ENCODE measurements around the gene C1QTNF1.
A peak's percentile ranks its signal among the peaks of the same experiment; 100 is the strongest.
"Not testable (repeated sequence)": the region's sequence is repeated elsewhere in the genome, so short reads cannot be mapped to it uniquely, and the experiment has no call there.

C1QTNF1 gene

GRCh38 chr17:79054200-79054960, 30.4 kb downstream of the C1QTNF1 start:
- no peak for DNase-seq (ENCODE audit: low spot score)

GRCh38 chr17:79055197-79055596, 31.2 kb downstream of the C1QTNF1 start:
- DNase-seq (ENCODE audit: low spot score) = no peak

DNA sequence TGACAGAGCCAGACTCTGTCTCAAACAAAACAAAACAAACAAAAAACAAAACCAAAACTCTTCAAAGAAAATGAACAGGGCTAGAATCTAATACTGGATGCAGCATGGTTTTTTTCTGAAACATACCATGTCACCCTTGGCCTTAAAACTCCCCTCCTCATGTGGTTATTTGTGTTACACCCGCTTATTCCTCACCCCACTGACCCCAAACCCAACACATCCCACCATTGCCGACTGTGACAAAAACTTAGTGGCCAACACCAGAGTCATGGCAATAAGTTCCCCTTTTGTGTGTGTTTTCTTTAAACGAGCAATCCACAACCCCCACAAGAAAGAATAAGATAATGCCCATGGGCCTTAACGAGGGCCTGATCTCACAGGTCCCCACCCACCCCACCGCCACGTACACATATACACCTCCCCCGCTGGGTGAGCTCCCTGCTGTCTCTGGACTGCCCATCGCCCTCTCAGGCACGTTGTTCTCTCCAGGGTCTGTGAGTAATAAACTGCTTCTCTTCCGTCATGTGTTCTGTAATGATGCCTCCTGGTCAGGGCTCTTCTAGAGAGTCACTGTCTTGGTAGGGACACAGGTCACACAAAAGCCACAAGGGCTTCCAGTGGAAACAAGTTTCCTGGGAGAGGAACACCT, 33.9 kb downstream of the C1QTNF1 start:
- DNase-seq (ENCODE audit: low spot score) = no peak

DNA sequence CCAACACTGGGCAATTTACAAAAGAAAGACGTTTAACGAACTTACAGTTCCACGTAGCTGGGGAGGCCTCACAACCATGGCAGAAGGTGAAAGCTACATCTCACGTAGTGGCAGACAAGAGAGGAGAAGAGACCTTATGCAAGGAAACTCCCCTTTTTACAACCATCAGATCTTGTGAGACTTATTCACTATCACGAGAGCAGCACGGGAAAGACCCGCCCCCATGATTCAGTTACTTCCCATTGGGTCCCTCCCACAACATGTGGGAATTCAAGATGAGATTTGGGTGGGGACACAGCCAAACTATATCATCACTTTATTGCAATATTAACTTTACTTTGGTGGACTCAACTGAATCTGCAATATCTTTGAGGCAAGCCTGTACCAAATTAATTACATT, 38.7 kb downstream of the C1QTNF1 start:
- DNase-seq (ENCODE audit: low spot score) = no peak

GRCh38 chr17:79064026-79064425, 40.1 kb downstream of the C1QTNF1 start:
- no peak for DNase-seq (ENCODE audit: low spot score)

DNA sequence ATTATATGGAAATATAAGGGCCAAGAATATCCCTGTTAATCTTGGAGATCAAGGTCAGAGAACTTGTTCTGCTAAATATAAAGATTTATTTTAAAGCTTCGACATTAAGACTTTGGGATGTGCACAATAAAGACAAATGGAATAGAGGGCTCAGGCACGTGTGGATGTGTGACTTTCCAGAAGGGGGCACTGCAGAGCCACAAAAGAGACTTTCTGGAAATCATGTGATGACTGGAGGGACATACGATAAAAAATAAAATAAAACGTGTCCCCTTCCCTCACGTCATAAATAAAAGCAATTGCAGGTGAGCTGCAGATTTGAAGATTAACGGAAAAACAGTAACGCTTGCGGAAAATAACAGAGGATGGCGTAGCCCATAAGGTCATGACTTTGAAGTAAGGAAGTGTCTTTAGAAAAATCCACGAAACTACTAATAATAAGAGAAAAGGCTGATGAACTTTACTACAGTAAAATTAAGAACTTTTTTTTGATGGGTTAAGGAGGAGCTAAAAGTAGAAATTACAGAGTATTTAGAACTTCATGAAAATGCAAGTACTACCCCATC, 41.2 kb downstream of the C1QTNF1 start:
- DNase-seq (ENCODE audit: low spot score) = peak; percentile 63

DNA sequence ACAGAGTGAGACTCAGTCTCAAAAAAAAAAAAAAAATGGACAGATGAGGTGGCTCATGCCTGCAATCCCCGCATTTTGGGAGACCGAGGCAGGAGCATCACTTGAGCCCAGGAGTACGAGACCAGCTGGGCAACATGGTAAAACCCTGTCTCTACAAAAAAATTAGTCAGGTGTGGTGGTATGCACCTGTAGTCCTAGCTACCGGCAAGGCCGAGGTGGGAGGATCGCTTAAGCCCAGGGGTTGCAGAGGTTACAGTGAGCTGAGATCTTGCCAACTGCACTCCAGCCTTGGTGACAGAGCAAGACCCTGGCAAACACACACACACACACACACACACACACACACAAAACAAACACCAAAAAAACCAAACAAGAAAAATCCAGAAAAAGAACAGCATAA, 43.0 kb downstream of the C1QTNF1 start:
- DNase-seq (ENCODE audit: low spot score) = no peak

DNA sequence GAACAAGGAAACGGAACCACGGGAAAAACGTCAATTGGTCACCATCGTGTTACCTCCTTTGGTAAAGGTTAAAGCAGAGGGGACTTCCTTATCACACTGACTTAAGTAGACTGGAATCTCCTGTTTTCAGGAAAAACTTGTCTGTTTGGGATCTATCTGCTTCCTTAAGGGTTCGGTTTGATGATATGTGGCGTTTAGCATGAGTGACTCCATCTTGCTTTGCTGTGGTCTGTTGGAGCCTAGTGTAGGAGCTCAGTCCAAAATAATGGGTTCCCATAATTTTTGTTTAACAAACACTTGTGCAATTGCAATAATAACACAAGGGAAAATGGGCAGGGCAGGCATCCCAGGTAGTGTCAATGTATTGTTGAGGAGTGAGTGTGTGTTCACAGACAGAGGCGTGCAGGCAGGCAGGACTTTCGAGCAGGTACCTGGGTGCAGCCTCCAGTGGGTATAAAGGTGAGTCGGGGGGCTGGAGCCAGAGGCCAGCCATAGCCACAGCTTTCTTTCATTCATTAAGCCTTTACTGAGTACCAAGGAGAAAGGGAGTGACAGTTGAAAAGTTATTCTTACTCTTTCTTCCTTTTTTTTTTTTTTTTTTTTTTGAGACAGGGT, 46.4 kb downstream of the C1QTNF1 start:
- DNase-seq (ENCODE audit: low spot score) = no peak

DNA sequence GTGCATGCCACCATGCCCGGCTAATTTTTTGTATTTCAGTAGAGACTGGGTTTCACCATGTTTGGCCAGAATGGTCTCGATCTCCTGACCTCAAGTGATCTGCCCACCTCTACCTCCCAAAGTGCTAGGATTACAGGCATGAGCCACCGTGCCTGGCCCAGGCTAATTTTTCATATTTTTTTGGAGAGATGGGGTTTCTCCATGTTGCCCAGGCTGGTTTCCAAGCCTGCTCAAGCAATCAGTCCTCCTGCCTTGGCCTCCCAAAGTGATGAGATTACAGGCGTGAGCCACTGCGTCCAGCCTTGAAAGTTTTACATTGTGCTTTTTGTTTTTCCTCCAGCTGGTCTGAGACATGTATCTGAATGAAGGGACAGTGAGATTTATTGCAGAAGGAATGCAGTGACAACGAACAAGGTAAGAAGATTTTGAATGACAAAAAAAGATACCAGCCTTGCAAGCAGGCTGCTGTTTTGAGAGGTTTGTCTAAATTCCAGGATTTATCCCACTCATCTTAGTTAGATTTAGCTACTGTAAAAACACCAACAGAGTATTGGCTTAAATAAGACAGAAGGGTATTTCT, 47.3 kb downstream of the C1QTNF1 start:
- DNase-seq (ENCODE audit: low spot score) = no peak

GRCh38 chr17:79072544-79072943, 48.6 kb downstream of the C1QTNF1 start:
- no peak for DNase-seq (ENCODE audit: low spot score)

GRCh38 chr17:79073016-79073705, 49.2 kb downstream of the C1QTNF1 start:
- DNase-seq (ENCODE audit: low spot score) = no peak

DNA sequence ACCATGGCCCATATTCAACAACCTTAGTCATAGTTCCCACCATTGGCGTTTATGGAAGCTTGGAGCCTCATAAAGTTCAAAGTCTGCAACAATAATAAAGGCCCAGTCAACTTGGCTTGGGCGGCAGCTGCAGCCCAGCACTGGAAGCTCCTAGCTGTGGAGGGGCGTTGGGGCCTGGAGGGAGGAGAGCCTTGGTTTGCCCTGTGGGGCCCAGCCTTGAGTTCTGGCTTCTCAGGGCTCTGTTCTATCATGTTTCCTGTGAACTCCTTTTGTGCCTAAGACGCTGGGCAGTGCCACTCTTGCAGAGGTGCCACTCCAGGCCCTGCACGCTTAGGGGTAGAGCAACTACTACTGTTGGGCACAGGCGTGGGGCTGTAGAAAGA, 49.7 kb downstream of the C1QTNF1 start:
- DNase-seq (ENCODE audit: low spot score) = no peak

GRCh38 chr17:79074121-79074648, 50.2 kb downstream of the C1QTNF1 start:
- DNase-seq (ENCODE audit: low spot score) = not testable (repeated sequence)

GRCh38 chr17:79074649-79075445, 50.9 kb downstream of the C1QTNF1 start, which contains the start of gene ENGASE:
Gene ENGASE, plus strand, starts transcription at chr17:79074824. Its CDS starts 121 bp downstream, at chr17:79074945.
- peak; percentile 92 for DNase-seq (ENCODE audit: low spot score)

- no peak for DNase-seq (ENCODE audit: low spot score)
Observed at GRCh38 chr17:79075446-79075750, 51.4 kb downstream of the C1QTNF1 start.

- no peak for DNase-seq (ENCODE audit: low spot score)
Observed at GRCh38 chr17:79075861-79076406, 52.0 kb downstream of the C1QTNF1 start.

DNA sequence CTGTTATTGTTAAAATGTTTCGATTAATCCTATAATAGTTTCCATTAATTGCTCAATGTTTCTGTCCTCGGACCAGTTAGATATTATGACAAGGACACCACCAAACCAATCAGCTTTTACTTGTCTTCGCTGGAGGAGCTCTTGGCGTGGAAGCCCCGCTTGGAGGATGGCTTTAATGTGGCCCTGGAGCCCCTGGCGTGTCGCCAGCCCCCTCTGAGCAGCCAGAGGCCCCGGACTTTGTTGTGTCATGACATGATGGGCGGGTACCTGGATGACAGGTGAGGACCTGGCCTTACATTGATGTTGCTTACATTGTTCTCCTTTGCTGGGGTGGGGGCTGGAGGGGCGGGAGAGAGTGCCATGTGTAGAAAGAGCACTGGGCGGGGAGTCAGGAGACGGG, 53.6 kb downstream of the C1QTNF1 start:
- no peak for DNase-seq (ENCODE audit: low spot score)

- no peak for DNase-seq (ENCODE audit: low spot score)
Observed at GRCh38 chr17:79078476-79079190, 54.7 kb downstream of the C1QTNF1 start.

DNA sequence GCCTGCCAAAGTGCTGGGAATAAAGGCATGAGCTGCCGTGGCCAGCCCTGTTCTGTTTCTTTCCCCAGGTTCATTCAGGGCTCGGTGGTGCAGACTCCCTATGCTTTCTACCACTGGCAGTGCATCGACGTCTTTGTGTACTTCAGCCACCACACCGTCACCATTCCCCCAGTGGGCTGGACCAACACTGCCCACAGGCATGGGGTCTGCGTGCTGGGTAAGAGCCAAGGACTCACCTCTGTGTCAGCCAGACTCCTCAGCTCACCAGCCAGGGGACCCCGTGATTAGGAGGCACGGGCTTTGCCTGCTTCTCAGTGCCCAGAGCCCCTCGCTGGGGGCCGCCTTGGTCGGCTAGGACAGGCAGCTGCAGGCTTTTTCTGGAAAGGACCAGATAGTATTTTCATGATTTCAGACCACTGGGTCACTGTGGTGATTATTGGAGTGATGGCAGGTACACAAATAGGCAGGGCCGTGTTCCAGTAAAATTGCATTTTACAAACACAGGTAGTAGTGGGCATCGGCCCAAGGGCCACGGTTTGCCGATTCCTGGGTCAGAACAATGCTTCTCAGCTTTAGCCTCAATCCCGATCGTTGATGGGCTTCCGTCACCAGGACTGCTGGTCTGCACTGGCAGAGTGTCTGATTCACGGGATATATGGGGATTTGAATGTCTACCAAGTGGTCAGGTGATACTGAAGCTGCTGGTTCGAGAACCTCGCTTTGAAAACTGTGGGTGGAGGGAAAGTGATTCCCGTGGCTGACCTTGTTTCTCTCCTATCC, 55.6 kb downstream of the C1QTNF1 start:
- DNase-seq (ENCODE audit: low spot score) = no peak
